Lower leg skin (tissue), 3 donors: Measurements from ENCODE around the gene GGA2.

Experiments
- POLR2A ChIP-seq, 2 donors: fragments of 450-650 bp; IDR thresholded peaks; one replicate each; pipeline ENCODE4 v1.6.1; 2016 to 2017; ENCODE audit warnings: antibody characterized with exemption in 2 of 2, mild to moderate bottlenecking in 1 of 2, moderate library complexity in 1 of 2
- TF ChIP-seq, protein P1 (sequence below), 3 donors: fragments of 450-650 bp; IDR thresholded peaks; one replicate each; pipeline ENCODE4 v1.5.1; 2016; ENCODE audit warnings: antibody characterized with exemption in 3 of 3, mild to moderate bottlenecking in 3 of 3, moderate library complexity in 2 of 3

GRCh38 chr16:23428351-23428750 is 81.9 kb downstream of the GGA2 start:
- TF ChIP-seq, protein P1, sequence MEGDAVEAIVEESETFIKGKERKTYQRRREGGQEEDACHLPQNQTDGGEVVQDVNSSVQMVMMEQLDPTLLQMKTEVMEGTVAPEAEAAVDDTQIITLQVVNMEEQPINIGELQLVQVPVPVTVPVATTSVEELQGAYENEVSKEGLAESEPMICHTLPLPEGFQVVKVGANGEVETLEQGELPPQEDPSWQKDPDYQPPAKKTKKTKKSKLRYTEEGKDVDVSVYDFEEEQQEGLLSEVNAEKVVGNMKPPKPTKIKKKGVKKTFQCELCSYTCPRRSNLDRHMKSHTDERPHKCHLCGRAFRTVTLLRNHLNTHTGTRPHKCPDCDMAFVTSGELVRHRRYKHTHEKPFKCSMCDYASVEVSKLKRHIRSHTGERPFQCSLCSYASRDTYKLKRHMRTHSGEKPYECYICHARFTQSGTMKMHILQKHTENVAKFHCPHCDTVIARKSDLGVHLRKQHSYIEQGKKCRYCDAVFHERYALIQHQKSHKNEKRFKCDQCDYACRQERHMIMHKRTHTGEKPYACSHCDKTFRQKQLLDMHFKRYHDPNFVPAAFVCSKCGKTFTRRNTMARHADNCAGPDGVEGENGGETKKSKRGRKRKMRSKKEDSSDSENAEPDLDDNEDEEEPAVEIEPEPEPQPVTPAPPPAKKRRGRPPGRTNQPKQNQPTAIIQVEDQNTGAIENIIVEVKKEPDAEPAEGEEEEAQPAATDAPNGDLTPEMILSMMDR (IDR thresholded peaks at IDR 0.05), result no peak
- TF ChIP-seq POLR2A (IDR thresholded peaks at IDR 0.05), result no peak
